ENCODE data around the gene SMC6. TPM values are rescaled to one million over a fixed set of nuclear protein-coding genes. Genes with fewer than 3 reads are reported as not detected.

Gene SMC6
- total and polyA plus RNA-seq, 10 of the 15 experiments (the other 5 are each of a cell fraction or from before 2014, with no cell fraction given) = 12.8 to 63.8 (median 38.8) TPM

DNA sequence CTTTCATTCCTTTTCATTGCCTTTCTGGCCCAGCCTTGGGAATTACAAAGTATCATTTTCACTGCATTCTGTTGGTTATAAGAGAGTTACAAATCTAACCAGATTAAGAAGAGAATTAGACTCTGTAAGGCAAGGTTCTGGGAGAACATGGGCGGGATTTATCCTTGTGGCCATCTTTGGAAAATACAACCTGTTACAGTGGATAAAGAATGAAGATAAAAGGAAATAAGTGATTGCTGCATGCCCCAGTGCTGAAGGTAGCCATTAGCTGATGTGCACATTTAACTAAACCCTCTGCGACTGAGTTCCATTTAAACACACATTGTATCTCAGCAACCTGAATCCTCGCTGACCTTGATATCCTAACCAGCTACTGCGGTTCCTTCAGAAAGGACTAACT is 93.4 kb downstream of the SMC6 start:
- RAD21 ChIA-PET (ENCODE audit: unreplicated experiment) = interaction anchor here (2.5 to 4.6 kb wide), 2 partner anchors 11 to 13 kb away, joined by 12 to 25 read pairs; no protein-coding TSS in a partner anchor
- TF ChIP-seq BACH1 (IDR thresholded peaks at IDR 0.05; ENCODE audit: borderline replicate concordance) (no peak), POLR2AphosphoS5 (IDR thresholded peaks at IDR 0.05; ENCODE audit: low read length) (no peak), SMAD5 (IDR thresholded peaks at IDR 0.05; ENCODE audit: low read depth) (no peak), PBX3 (IDR thresholded peaks at IDR 0.05; ENCODE audit: insufficient replicate concordance, low read depth, low read length) (no peak), SIX5 (IDR thresholded peaks at IDR 0.05; ENCODE audit: low read depth, low read length, severe bottlenecking) (no peak), EGR1 (IDR thresholded peaks at IDR 0.05; ENCODE audit: borderline replicate concordance in 1 of 2, low read depth in 2 of 2, low read length in 2 of 2) (no peak), SMARCA5 (IDR thresholded peaks at IDR 0.05) (no peak), YY1 (IDR thresholded peaks at IDR 0.05; ENCODE audit: low read depth, low read length) (no peak), ZNF217 (IDR thresholded peaks at IDR 0.05) (no peak), ELK1 (IDR thresholded peaks at IDR 0.05; ENCODE audit: low read depth, low read length) (no peak)
- Histone ChIP-seq H3K4me3 (no peak overlapping the region), H2AFZ (ENCODE audit: control insufficient read depth, low read depth, low read length) (no peak overlapping the region), H3K4me1 (ENCODE audit: control insufficient read depth, insufficient read depth, low read length) (peaks cover 15% of the 10 kb centered on the region), H3K79me2 (ENCODE audit: control insufficient read depth, insufficient read depth, low read length) (no peaks in the 10 kb centered on the region), H3K9me3 (replicated peaks; ENCODE audit: control insufficient read depth, insufficient read depth, low read length) (no peaks in the 10 kb centered on the region), H3K9ac (ENCODE audit: control insufficient read depth, insufficient read depth, low read length) (no peak overlapping the region), H3K27ac (ENCODE audit: control insufficient read depth, insufficient read depth) (no peak overlapping the region), H4K20me1 (ENCODE audit: control insufficient read depth, insufficient read depth) (no peaks in the 10 kb centered on the region), H3K4me2 (ENCODE audit: control insufficient read depth, insufficient read depth) (no peak overlapping the region), H3K36me3 (ENCODE audit: control insufficient read depth in 2 of 2, insufficient read depth in 2 of 2, low read length in 1 of 2) (peaks cover 4 to 11% of the 10 kb centered on the region in 2 experiments), H3K27me3 (replicated peaks in 1 of 2; ENCODE audit: control insufficient read depth in 2 of 2, insufficient read depth in 2 of 2, low read length in 1 of 2) (no peaks in the 10 kb centered on the region)
- 100% methylated on average over 4 of the region's 4 CpGs for WGBS (ENCODE audit: insufficient coverage, insufficient replicate concordance, low lambda C conversion rate, missing lambda C conversion rate)
- no peak for ATAC-seq
- SMC1A ChIA-PET (ENCODE audit: uncharacterized antibody, unreplicated experiment) = interaction anchor here (0.9 to 6.9 kb wide), 4 partner anchors 12 to 184 kb away, joined by 3 to 80 read pairs (median 20); no protein-coding TSS in a partner anchor
- intact Hi-C loops (cut with micrococcal nuclease; ENCODE audit: unreplicated experiment) = no loop called here
- no TSS peak for BruUV-seq (replicated peaks)
- in situ Hi-C loops (cut with MboI) = no loop called here
- POLR2A ChIA-PET = no interaction called here
- CTCF ChIA-PET = interaction anchor here (1.0 to 24.9 kb wide), 4 partner anchors 6 to 350 kb away, joined by 3 to 604 read pairs (median 304); no protein-coding TSS in a partner anchor
- no peak for DNase-seq (ENCODE audit: low read depth, low spot score)
- FAIRE-seq = no peak
